AG09319 (cell line): ENCODE measurements around the gene ANO10.

Experiments used
- DNase-seq: peaks from one replicate; pipeline ENCODE4 v3.0.0-alpha.2; 2010; ENCODE audit warnings: low read depth; ENCODE audit errors: extremely low read depth
- TF ChIP-seq, protein P1 (sequence below): IDR thresholded peaks from 2 replicates; pipeline ENCODE4 v1.5.1; 2011; ENCODE audit warnings: low read depth, mild to moderate bottlenecking, inconsistent platforms, low read length, moderate library complexity

ANO10 gene

DNA sequence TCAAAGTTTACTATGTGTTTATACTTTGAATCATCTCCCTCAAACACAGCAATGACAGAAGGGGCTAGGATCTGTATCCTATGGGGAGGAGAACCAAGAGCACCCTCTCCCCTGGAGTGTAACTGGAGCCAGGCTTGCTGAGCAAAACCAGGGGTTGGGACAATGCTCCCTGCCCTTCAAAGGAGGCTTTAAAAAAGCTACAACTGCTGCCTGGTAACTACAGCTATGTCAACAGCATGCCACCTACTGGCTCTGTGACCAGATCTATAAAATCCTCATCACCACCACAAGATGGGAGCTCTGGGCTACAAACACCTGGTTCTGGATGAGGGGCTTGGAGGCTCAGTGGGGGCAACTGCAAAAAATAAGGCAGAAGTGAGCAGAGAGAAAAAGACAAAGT, 61.9 kb downstream of the ANO10 start:
- TF ChIP-seq, protein P1, sequence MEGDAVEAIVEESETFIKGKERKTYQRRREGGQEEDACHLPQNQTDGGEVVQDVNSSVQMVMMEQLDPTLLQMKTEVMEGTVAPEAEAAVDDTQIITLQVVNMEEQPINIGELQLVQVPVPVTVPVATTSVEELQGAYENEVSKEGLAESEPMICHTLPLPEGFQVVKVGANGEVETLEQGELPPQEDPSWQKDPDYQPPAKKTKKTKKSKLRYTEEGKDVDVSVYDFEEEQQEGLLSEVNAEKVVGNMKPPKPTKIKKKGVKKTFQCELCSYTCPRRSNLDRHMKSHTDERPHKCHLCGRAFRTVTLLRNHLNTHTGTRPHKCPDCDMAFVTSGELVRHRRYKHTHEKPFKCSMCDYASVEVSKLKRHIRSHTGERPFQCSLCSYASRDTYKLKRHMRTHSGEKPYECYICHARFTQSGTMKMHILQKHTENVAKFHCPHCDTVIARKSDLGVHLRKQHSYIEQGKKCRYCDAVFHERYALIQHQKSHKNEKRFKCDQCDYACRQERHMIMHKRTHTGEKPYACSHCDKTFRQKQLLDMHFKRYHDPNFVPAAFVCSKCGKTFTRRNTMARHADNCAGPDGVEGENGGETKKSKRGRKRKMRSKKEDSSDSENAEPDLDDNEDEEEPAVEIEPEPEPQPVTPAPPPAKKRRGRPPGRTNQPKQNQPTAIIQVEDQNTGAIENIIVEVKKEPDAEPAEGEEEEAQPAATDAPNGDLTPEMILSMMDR = no peak; the same call in 1 of the 2 replicates
- no peak for DNase-seq

DNA sequence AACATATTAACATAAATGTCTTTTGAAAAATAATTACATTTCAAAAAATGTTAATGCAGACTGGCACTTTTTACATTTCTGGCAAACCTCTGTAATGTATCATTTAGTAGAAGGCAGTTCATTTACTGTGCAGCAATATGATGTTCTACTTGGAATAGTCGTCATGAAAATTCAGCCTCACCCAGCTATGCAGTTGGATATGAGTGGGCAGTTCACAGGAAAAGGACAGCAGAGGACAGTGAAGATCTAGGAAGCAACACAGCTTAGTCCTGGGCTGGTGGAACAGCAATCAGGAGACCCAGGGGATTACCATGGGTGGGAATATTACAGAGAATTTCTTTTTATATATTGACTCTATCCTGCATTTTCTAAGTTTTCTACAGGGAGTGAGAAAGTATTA, 63.6 kb downstream of the ANO10 start:
- TF ChIP-seq, protein P1 = no peak
- no peak for DNase-seq

DNA sequence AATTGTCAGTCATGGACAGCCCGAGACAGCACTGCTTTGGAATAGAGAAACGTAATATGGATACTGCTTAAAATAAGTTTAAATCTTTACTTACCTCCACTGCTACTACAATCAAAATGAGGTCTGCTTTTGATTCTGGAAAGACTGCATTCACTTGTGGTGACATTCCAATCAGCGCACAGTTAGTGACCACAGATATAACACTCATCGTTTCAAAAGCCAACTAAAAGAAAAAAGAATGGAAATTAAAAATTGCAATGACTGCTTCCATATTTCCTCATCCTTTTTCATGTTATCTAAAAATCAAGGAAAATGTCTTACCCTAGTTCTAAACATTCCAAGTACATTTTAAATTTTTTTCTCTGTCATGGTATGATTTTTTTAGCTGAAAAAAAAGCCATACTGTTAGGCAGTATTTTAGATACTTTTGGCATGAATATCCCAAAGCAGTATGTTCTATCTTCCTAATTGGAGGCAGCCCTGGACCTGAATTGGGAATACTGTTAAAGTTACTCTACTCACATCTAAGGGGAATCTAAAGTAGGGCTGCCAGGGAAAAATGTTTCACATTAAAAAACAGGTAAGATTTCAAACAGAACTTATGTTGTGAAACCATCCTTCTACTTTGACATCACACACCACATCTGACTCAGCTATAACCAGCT, 72.1 kb downstream of the ANO10 start:
- TF ChIP-seq, protein P1 = no peak
- peak; percentile 5 for DNase-seq

DNA sequence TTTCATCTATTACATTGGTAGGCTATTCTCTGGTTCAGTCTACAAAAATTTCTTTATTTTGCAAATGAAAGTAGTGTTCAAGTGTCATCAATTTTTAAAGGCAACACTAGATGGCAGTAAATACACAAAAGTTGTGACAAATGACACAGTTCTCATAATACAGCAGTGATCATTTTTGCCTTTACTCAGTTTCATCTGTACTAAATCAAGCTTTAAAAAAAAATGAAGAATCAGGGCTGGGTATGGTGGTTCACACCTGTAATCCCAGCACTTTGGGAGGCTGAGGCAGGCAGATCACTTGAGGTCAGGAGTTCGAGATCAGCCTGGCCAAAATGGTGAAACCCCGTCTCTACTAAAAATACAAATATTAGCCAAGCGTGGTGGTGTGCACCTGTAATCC, 77.5 kb downstream of the ANO10 start:
- TF ChIP-seq, protein P1 = peak; percentile 39
- DNase-seq = peak; percentile 15

DNA sequence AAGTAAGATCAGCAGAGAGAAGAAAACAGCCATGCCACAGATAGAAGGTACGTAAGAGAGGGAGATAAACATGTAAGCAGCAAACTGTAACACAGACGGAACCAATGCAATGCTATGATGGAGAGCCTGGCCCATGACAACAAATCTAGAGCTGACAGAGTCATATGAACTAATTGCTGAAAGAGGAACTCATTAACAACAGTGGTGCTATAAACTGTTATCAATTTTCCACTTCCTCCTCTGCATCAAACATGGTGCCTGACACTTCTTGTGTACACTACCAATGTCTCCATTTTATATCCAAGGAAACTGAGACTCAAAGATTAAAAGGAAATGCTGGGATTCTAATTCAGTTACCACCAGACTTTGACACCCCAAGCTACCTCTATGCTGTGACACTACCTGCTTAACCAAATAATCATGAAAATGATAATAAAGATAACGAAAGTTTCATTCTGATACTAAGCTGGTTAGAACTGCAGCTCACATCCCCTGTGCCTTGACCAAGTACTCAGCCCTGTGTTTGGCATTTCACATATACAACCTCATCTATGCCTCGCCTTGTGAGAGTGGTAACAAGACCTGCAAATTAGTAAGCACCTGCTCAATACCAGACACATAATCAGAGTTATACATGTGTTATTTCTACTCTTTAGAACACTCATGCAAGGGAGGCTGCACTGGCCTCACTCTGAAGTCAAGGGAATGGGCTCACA, 79.3 kb downstream of the ANO10 start:
- TF ChIP-seq, protein P1 = no peak

DNA sequence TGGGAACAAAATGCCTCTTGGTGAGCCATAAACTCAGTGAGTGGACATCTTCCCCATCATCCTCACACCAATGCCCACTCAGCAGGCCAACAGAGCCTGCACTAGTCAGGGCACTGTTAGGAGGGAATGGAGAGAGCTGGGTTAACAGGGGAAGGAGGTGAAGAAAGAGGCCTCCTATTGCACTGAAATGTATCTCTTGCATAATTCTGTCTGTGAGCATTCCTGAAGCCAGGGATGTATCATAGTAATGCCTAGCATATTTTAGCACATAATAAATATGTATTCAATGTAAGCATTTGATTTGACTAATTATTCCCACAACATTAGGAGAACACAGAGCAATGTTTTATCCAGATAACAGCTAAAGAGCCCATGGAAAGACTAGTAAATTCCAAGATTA, 81.2 kb downstream of the ANO10 start:
- peak; percentile 4 for DNase-seq
- TF ChIP-seq, protein P1 = no peak

More for the DNA sequence above, 79.3 kb downstream of the ANO10 start:
- no peak for DNase-seq

DNA sequence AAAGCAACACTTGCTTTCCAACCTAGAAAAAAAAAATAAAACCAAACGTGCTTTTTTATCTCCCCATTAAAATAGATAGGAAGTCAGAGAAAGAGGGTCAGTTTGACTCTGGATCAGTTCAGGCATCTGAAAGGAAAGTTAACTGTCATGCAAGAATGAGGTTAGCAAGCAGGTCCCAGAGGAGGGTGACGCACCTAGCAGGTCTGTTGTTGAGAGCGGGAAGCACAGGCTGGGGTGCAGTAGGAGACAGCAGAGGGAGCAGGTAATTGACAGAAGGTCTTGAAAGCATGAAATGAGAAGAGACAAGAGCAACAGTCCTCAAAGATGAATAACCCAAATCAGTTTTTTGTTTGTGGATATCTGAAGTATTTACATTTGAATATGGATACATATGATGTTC, 82.5 kb downstream of the ANO10 start:
- DNase-seq = no peak
- TF ChIP-seq, protein P1 = no peak
